HepG2 (cell line): ENCODE results near the gene STRN4. TPM values are rescaled to one million over a fixed set of nuclear protein-coding genes. Genes with fewer than 3 reads are reported as not detected.

Source experiments
- BRD4 ChIP-seq: sonication (generic); formaldehyde crosslinking; IDR thresholded peaks from 2 replicates; pipeline ENCODE4 v1.4.0; 2020; ENCODE audit warnings: missing genetic modification reagents
- GABPA ChIP-seq, 2 experiments: IDR thresholded peaks; 2 replicates each; pipeline ENCODE4 v1.6.1; 2011 to 2016; ENCODE audit warnings: low read depth in 2 of 2, low read length in 1 of 2, missing biosample characterization in 1 of 2, missing genetic modification characterization in 1 of 2
- HIC2 ChIP-seq: sonication (generic); formaldehyde crosslinking; IDR thresholded peaks from 2 replicates; pipeline ENCODE4 v1.9.0; 2022; ENCODE audit warnings: low read depth, missing genetic modification reagents
- MIER3 ChIP-seq: IDR thresholded peaks from 2 replicates; pipeline ENCODE4 v1.6.1; 2016; ENCODE audit warnings: missing compliant biosample characterization, borderline replicate concordance
- NRL ChIP-seq: sonication (generic); formaldehyde crosslinking; IDR thresholded peaks from 2 replicates; pipeline ENCODE4 v1.5.0; 2020; ENCODE audit warnings: missing genetic modification reagents, mild to moderate bottlenecking, moderate library complexity, borderline replicate concordance
- PCBP2 ChIP-seq: fragments of 200-400 bp; formaldehyde crosslinking; optimal IDR thresholded peaks from 2 replicates; pipeline ENCODE3; 2018; ENCODE audit warnings: low read length, low read depth; ENCODE audit not compliant: poor library complexity, severe bottlenecking
- POLR2G ChIP-seq: fragments of 200-400 bp; formaldehyde crosslinking; IDR thresholded peaks from 2 replicates; pipeline ENCODE4 v1.6.1; 2018; ENCODE audit warnings: mild to moderate bottlenecking, low read depth, low read length, moderate library complexity
- YEATS2 ChIP-seq: sonication (generic); formaldehyde crosslinking; IDR thresholded peaks from 2 replicates; pipeline ENCODE4 v1.4.0; 2020; ENCODE audit warnings: missing genetic modification reagents, borderline replicate concordance
- ZBED4 ChIP-seq: sonication (generic); formaldehyde crosslinking; IDR thresholded peaks from 2 replicates; pipeline ENCODE4 v1.4.0; 2020; ENCODE audit warnings: missing genetic modification reagents, borderline replicate concordance
- ZNF264 ChIP-seq: sonication (generic); formaldehyde crosslinking; IDR thresholded peaks from 2 replicates; pipeline ENCODE4 v1.4.0; 2020; ENCODE audit warnings: missing genetic modification reagents
- ZNF333 ChIP-seq: sonication (generic); formaldehyde crosslinking; IDR thresholded peaks from 2 replicates; pipeline ENCODE4 v1.4.0; 2020; ENCODE audit warnings: mild to moderate bottlenecking, missing genetic modification reagents, borderline replicate concordance
- ZNF605 ChIP-seq: sonication (generic); formaldehyde crosslinking; IDR thresholded peaks from 2 replicates; pipeline ENCODE4 v1.8.0; 2022; ENCODE audit warnings: mild to moderate bottlenecking, missing genetic modification reagents
- ZNF761 ChIP-seq: sonication (generic); formaldehyde crosslinking; conservative IDR thresholded peaks from 2 replicates; pipeline ENCODE4 v1.4.0; 2020; ENCODE audit warnings: mild to moderate bottlenecking, missing genetic modification reagents
- ZNF766 ChIP-seq: sonication (generic); formaldehyde crosslinking; IDR thresholded peaks from 2 replicates; pipeline ENCODE4 v1.5.0; 2020; ENCODE audit warnings: missing genetic modification reagents, borderline replicate concordance
- ZSCAN29 ChIP-seq: sonication (generic); formaldehyde crosslinking; conservative IDR thresholded peaks from 2 replicates; pipeline ENCODE4 v1.4.0; 2020; ENCODE audit warnings: mild to moderate bottlenecking, missing genetic modification reagents
- polyA plus RNA-seq, 8 experiments: library from polyadenylated mRNA; depleted of rRNA in 3 of 8; stranded (reverse) in 7 of 8; unstranded in 1 of 8; fragments of >200 nt; fragmentation: Illumina TruSeq in 4 of 8; extraction: Trizol in 4 of 8; gene quantifications; 2 replicates each; pipeline versions ENCODE4 v1.2.1 to v1.2.3, GENCODE V29; 2011 to 2016; ENCODE audit warnings: low read depth in 4 of 8, missing spikeins in 1 of 8, mixed read lengths in 1 of 8; ENCODE audit not compliant: insufficient read depth in 1 of 8
- total RNA-seq, 5 experiments: library from RNA; depleted of rRNA; stranded (reverse); fragments of >200 nt; fragmentation: Illumina TruSeq; extraction: Trizol; gene quantifications; 2 replicates each; pipeline ENCODE4 v1.2.3, GENCODE V29; 2016; ENCODE audit warnings: low read depth in 1 of 5
- TF ChIP-seq, protein P1 (sequence below): fragments of 450-650 bp; IDR thresholded peaks from 2 replicates; pipeline ENCODE4 v1.6.1; 2016
- TF ChIP-seq, protein P2 (sequence below): sonication (generic); formaldehyde crosslinking; IDR thresholded peaks from 2 replicates; pipeline ENCODE4 v1.8.1; 2023; ENCODE audit warnings: mild to moderate bottlenecking, missing genetic modification reagents

Gene STRN4
- total and polyA plus RNA-seq, 2 of the 13 experiments (the other 11 are each of a cell fraction or from before 2014, with no cell fraction given): 43.1 to 57.3 TPM

DNA sequence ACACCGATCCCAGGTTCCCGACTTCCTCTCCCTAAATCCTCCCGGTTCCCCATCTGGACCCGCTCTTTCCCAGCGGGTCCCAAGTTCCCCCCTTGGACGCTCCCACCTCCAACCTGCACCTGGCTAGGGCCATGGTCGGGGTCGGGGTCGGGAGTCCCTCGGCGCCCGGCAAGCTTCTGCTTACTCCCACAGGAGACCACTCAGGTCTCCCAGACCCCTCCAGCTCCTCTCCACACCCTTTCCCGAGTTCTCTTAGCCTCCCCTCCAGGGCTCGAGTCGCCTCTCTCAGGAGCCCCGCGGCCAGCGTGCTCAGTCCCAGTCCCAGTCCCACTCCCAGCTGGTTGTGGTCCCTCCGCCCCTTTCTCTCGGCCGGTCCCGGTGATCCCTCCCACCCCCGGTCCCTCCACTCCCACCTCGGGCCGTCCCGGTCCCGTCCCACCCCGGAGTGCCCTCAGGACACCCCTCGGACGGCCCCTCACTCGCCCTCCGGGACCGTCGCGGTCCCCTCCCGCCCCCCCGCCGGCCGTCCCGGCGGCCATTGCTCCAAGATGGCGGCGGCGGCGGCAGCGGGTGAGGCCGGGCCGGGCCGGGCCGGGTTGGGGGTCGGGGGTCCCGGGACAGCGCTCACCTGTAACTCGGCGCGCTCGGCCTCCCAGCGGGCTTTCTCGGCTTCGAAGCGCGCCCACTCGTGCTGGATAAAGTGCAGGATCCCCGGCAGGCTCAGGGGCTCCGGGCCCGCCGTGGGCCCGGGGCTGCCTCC lies 549 bp downstream of the STRN4 start, which contains the start of gene FKRP (continued):
- TF ChIP-seq YEATS2 (CRISPR knock-in tag): no peak
- TF ChIP-seq ZNF605: peak; percentile 70; the same call in 1 of the 2 replicates
- 0 out of 2 replicates have a peak, but pooled peaks have one; percentile 8 for TF ChIP-seq ZBED4 (CRISPR knock-in tag)
- peak; percentile 71; the same call in 1 of the 2 replicates for TF ChIP-seq ZNF333 (CRISPR knock-in tag)
- TF ChIP-seq, protein P1, sequence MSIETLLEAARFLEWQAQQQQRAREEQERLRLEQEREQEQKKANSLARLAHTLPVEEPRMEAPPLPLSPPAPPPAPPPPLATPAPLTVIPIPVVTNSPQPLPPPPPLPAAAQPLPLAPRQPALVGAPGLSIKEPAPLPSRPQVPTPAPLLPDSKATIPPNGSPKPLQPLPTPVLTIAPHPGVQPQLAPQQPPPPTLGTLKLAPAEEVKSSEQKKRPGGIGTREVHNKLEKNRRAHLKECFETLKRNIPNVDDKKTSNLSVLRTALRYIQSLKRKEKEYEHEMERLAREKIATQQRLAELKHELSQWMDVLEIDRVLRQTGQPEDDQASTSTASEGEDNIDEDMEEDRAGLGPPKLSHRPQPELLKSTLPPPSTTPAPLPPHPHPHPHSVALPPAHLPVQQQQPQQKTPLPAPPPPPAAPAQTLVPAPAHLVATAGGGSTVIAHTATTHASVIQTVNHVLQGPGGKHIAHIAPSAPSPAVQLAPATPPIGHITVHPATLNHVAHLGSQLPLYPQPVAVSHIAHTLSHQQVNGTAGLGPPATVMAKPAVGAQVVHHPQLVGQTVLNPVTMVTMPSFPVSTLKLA: no peak
- TF ChIP-seq NRL (CRISPR knock-in tag): peak; percentile 64; the same call in 1 of the 2 replicates
- no peak for TF ChIP-seq MIER3 (CRISPR knock-in tag)
- TF ChIP-seq, protein P2, sequence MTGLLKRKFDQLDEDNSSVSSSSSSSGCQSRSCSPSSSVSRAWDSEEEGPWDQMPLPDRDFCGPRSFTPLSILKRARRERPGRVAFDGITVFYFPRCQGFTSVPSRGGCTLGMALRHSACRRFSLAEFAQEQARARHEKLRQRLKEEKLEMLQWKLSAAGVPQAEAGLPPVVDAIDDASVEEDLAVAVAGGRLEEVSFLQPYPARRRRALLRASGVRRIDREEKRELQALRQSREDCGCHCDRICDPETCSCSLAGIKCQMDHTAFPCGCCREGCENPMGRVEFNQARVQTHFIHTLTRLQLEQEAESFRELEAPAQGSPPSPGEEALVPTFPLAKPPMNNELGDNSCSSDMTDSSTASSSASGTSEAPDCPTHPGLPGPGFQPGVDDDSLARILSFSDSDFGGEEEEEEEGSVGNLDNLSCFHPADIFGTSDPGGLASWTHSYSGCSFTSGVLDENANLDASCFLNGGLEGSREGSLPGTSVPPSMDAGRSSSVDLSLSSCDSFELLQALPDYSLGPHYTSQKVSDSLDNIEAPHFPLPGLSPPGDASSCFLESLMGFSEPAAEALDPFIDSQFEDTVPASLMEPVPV (CRISPR knock-in tag): 0 out of 2 replicates have a peak, but pooled peaks have one; percentile 21
- no peak for TF ChIP-seq PCBP2
- TF ChIP-seq GABPA (IDR thresholded peaks at IDR 0.05; ENCODE audit: low read depth, low read length): no peak
- no peak for TF ChIP-seq GABPA (CRISPR knock-in tag; IDR thresholded peaks at IDR 0.05; ENCODE audit: low read depth)
- TF ChIP-seq BRD4 (CRISPR knock-in tag): no peak
- no peak for TF ChIP-seq ZNF264 (CRISPR knock-in tag)
- no peak for TF ChIP-seq ZNF766 (CRISPR knock-in tag)
- no peak for TF ChIP-seq HIC2 (CRISPR knock-in tag)
- peak; percentile 42; the same call in 1 of the 2 replicates for TF ChIP-seq POLR2G
- TF ChIP-seq ZSCAN29: 0 out of 2 replicates have a peak, but pooled peaks have one; percentile 31
- TF ChIP-seq ZNF761: 0 out of 2 replicates have a peak, but pooled peaks have one; percentile 66
